PFSK-1 (cell line): Measurements from ENCODE around the gene CXCR5.

ENCODE experiments used
- FOXP2 ChIP-seq: optimal IDR thresholded peaks from 2 replicates; pipeline ENCODE3; 2011; ENCODE audit warnings: borderline replicate concordance, control low read depth, inconsistent platforms; ENCODE audit not compliant: insufficient read depth; ENCODE audit errors: extremely low read length, extremely low read depth
- POLR2AphosphoS5 ChIP-seq: IDR thresholded peaks from 2 replicates; pipeline ENCODE4 v1.6.1; 2012; ENCODE audit warnings: low read depth, mild to moderate bottlenecking, control low read depth, low read length, moderate library complexity
- REST ChIP-seq, 2 experiments: IDR thresholded peaks; 2 replicates each; pipeline versions ENCODE4 v1.6.1 to v1.8.0; 2011 to 2012; ENCODE audit warnings: low read depth in 2 of 2, low read length in 2 of 2, control low read depth in 1 of 2, inconsistent platforms in 1 of 2, mild to moderate bottlenecking in 1 of 2, moderate library complexity in 1 of 2; ENCODE audit not compliant: insufficient read depth in 1 of 2
- SIN3A ChIP-seq: IDR thresholded peaks from 2 replicates; pipeline ENCODE4 v1.6.1; 2012; ENCODE audit warnings: mild to moderate bottlenecking, low read length, moderate library complexity, borderline replicate concordance; ENCODE audit not compliant: insufficient read depth
- TAF1 ChIP-seq: IDR thresholded peaks from 2 replicates; pipeline ENCODE4 v1.6.1; 2012; ENCODE audit warnings: low read length, control low read depth, borderline replicate concordance; ENCODE audit not compliant: insufficient read depth

Gene CXCR5

GRCh38 chr11:118935376-118935775 is 51.7 kb downstream of the CXCR5 start:
- TF ChIP-seq TAF1 (no peak), POLR2AphosphoS5 (no peak), FOXP2 (no peak), SIN3A (no peak), REST (IDR thresholded peaks at IDR 0.05; ENCODE audit: insufficient read depth in 1 of 2, low read depth in 2 of 2, low read length in 2 of 2) (no peak)

- TF ChIP-seq REST (IDR thresholded peaks at IDR 0.05; ENCODE audit: insufficient read depth in 1 of 2, low read depth in 2 of 2, low read length in 2 of 2) (no peak), SIN3A (no peak), TAF1 (no peak), FOXP2 (no peak), POLR2AphosphoS5 (no peak)
Measured at GRCh38 chr11:118938491-118939403, 55.1 kb downstream of the CXCR5 start.

GRCh38 chr11:118939404-118939915 is 55.8 kb downstream of the CXCR5 start:
- TF ChIP-seq FOXP2 (no peak), SIN3A (no peak), REST (IDR thresholded peaks at IDR 0.05; ENCODE audit: insufficient read depth in 1 of 2, low read depth in 2 of 2, low read length in 2 of 2) (no peak), TAF1 (no peak)

GRCh38 chr11:118939953-118940598 is 56.4 kb downstream of the CXCR5 start:
- no peak for TF ChIP-seq TAF1
- no peak for TF ChIP-seq FOXP2
- TF ChIP-seq POLR2AphosphoS5, result no peak
- no peak for TF ChIP-seq REST (IDR thresholded peaks at IDR 0.05; ENCODE audit: insufficient read depth in 1 of 2, low read depth in 2 of 2, low read length in 2 of 2)
- no peak for TF ChIP-seq SIN3A
